Neural crest cell (in vitro differentiated cells): ENCODE results near the gene FOXP2. TPM values are rescaled to one million over a fixed set of nuclear protein-coding genes. Genes with fewer than 3 reads are reported as not detected.

Experiments used
- DNase-seq: peaks from one replicate; pipeline ENCODE4 v3.0.0; 2021; ENCODE audit warnings: low read depth, mixed read lengths, low spot score
- H3K27ac Mint-ChIP-seq: one replicate; pipeline ENCODE4 v1.8.0; 2021; ENCODE audit warnings: mild to moderate bottlenecking, mixed read lengths; ENCODE audit not compliant: unreplicated experiment
- H3K27me3 Mint-ChIP-seq: 2 replicates; pipeline ENCODE4 v1.8.0; 2021; ENCODE audit warnings: low read depth, mild to moderate bottlenecking, mixed read lengths
- H3K36me3 Mint-ChIP-seq: 2 replicates; pipeline ENCODE4 v1.8.0; 2021; ENCODE audit warnings: low read depth, mild to moderate bottlenecking, mixed read lengths
- H3K4me1 Mint-ChIP-seq: 2 replicates; pipeline ENCODE4 v1.8.0; 2021; ENCODE audit warnings: mixed read lengths
- H3K4me3 Mint-ChIP-seq: one replicate; pipeline ENCODE4 v1.8.0; 2021; ENCODE audit warnings: mild to moderate bottlenecking, mixed read lengths
- H3K9me3 Mint-ChIP-seq: 2 replicates; pipeline ENCODE4 v1.8.0; 2021; ENCODE audit warnings: mixed read lengths
- long read RNA-seq: library from polyadenylated mRNA; unstranded; transcript quantifications from one replicate; pipeline ENCODE4 v2.0.0, GENCODE V29; 2020
- total RNA-seq: library from RNA; stranded (reverse); gene quantifications from 2 replicates; pipeline ENCODE4 v1.2.1, GENCODE V29; 2021
- TF ChIP-seq, protein P1 (sequence below): fragments of 200-600 bp; sonication (generic); conservative IDR thresholded peaks from 2 replicates; pipeline ENCODE4 v1.5.0; 2021; ENCODE audit warnings: antibody characterized with exemption, mild to moderate bottlenecking

FOXP2 gene
- total RNA-seq: 4.9 and 7.1 TPM in 2 replicates
- long read RNA-seq, partial matches to known transcripts: 6 of 13 reads
- long read RNA-seq, other reads (novel, unspliced or antisense): 7 of 13 reads

GRCh38 chr7:114414156-114415063 is at the start of gene FOXP2:
FOXP2 (plus strand) TSS chr7:114414815; CDS start chr7:114426512, 11,697 bp downstream.
- Mint-ChIP-seq H3K27me3 (no peaks in the 10 kb centered on the region), H3K27ac (no peak within 1 kb of the TSS), H3K4me1 (peaks cover 17% of the 10 kb centered on the region), H3K4me3 (no peak within 1 kb of the TSS), H3K36me3 (no peaks in the 10 kb centered on the region), H3K9me3 (no peaks in the 10 kb centered on the region)
- TF ChIP-seq, protein P1, sequence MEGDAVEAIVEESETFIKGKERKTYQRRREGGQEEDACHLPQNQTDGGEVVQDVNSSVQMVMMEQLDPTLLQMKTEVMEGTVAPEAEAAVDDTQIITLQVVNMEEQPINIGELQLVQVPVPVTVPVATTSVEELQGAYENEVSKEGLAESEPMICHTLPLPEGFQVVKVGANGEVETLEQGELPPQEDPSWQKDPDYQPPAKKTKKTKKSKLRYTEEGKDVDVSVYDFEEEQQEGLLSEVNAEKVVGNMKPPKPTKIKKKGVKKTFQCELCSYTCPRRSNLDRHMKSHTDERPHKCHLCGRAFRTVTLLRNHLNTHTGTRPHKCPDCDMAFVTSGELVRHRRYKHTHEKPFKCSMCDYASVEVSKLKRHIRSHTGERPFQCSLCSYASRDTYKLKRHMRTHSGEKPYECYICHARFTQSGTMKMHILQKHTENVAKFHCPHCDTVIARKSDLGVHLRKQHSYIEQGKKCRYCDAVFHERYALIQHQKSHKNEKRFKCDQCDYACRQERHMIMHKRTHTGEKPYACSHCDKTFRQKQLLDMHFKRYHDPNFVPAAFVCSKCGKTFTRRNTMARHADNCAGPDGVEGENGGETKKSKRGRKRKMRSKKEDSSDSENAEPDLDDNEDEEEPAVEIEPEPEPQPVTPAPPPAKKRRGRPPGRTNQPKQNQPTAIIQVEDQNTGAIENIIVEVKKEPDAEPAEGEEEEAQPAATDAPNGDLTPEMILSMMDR: no peak
- DNase-seq: peak; percentile 26

GRCh38 chr7:114365791-114366190 is 48.8 kb upstream of the FOXP2 start:
- TF ChIP-seq, protein P1: no peak
- Mint-ChIP-seq H3K36me3 (no peaks in the 10 kb centered on the region), H3K27me3 (no peaks in the 10 kb centered on the region), H3K9me3 (no peaks in the 10 kb centered on the region), H3K27ac (no peak overlapping the region), H3K4me3 (no peak overlapping the region), H3K4me1 (peaks cover 5% of the 10 kb centered on the region)
- no peak for DNase-seq

DNA sequence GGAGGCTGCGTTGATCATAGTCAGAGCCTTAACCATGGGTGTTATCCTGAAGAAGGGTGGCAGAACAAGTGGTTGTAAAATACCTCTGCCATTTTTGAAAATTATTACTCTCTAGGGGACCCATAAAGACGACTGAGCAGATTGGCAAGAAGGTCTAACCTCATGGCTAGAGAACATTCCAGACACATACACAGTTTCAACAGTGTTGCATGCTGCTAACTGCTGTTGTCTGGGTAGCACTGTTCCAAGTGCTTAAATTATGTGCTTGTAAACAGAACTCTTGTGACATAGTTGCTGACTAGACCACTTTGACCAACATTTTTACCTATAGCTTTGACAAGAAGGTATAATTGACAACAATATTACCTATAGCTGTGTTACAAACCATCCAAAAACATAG is 46.1 kb upstream of the FOXP2 start:
- Mint-ChIP-seq H3K9me3 (no peaks in the 10 kb centered on the region), H3K4me1 (peaks cover 5% of the 10 kb centered on the region), H3K27ac (no peak overlapping the region), H3K27me3 (no peaks in the 10 kb centered on the region), H3K4me3 (no peak overlapping the region), H3K36me3 (no peaks in the 10 kb centered on the region)
- TF ChIP-seq, protein P1: no peak
- DNase-seq: no peak

DNA sequence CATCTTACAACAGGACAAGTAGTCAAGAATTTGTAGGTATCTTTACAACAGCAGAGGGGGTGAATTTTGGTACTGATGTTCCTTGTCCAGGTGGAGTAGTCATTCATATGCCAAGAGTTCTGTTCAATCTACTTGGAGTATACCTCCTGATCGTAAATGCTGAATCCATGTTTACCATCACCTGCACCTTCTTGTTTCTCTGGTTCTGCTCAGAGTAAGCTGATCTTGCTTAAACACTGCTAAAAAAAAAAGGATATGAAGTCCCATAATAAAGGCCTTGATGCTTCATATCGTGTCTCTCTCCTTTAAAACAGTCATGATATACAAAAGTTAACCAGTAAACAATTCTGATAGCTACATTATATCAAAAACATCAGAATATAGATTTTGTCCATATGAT is 45.3 kb upstream of the FOXP2 start:
- peaks cover under 1% of the 10 kb centered on the region for H3K4me1 Mint-ChIP-seq
- DNase-seq: no peak
- no peaks in the 10 kb centered on the region for H3K27me3 Mint-ChIP-seq
- H3K27ac Mint-ChIP-seq: no peak overlapping the region
- H3K36me3 Mint-ChIP-seq: no peaks in the 10 kb centered on the region
- H3K4me3 Mint-ChIP-seq: no peak overlapping the region
- TF ChIP-seq, protein P1: no peak
- H3K9me3 Mint-ChIP-seq: no peaks in the 10 kb centered on the region

DNA sequence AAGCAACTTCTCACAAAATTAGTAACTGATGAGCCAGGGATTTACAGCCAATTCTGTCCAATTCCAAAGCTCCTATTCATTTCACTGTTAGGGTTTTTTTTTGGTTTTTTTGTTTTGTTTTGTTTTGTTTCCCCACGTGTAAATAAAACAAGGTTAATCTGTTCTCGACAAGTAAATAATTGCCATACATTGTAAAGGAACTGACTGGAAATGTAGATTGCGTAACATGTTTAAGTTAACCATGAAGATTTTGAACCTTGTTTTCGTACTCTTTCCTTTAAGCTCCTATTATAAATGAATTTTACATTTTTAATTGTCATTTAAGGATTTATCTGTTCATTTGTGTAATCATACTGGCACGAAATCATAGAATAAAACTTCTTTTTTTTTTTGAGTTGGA is 42.0 kb upstream of the FOXP2 start:
- Mint-ChIP-seq H3K9me3 (peaks cover 2% of the 10 kb centered on the region), H3K36me3 (no peaks in the 10 kb centered on the region), H3K4me3 (no peak overlapping the region), H3K27me3 (no peaks in the 10 kb centered on the region), H3K4me1 (no peaks in the 10 kb centered on the region), H3K27ac (no peak overlapping the region)
- TF ChIP-seq, protein P1: no peak
- no peak for DNase-seq
